Measurements from ENCODE around the gene SRXN1. TPM values are rescaled to one million over a fixed set of nuclear protein-coding genes. Genes with fewer than 3 reads are reported as not detected.
A peak's percentile ranks its signal among the peaks of the same experiment; 100 is the strongest.

SRXN1 gene
- total and polyA plus RNA-seq, 8 donors, result 6.2 to 40.9 (median 7.6) TPM

GRCh38 chr20:618980-619379 lies 34.0 kb downstream of the SRXN1 start:
- no peak overlapping the region for H3K4me3 ChIP-seq
- H3K9me3 ChIP-seq, result peaks cover 0 to 3% of the 10 kb centered on the region in 2 donors
- no peak overlapping the region for H3K27ac ChIP-seq
- ATAC-seq, result no peak
- peaks cover 0 to 14% of the 10 kb centered on the region in 2 donors for H3K27me3 ChIP-seq
- no peaks in the 10 kb centered on the region for H3K4me1 ChIP-seq
- intact Hi-C loops (cut with DNase I), result no loop called here
- no peak for DNase-seq
- no peaks in the 10 kb centered on the region for H3K36me3 ChIP-seq
- TF ChIP-seq CTCF (IDR thresholded peaks at IDR 0.05), result no peak

- H3K9me3 ChIP-seq, result peaks cover 0 to 3% of the 10 kb centered on the region in 2 donors
- H3K4me1 ChIP-seq, result no peaks in the 10 kb centered on the region
- ATAC-seq (no peak), DNase-seq (no peak)
- intact Hi-C loops (cut with DNase I), result no loop called here
- H3K27me3 ChIP-seq, result peaks cover 1 to 21% of the 10 kb centered on the region in 2 donors
- no peaks in the 10 kb centered on the region for H3K36me3 ChIP-seq
- no peak overlapping the region for H3K4me3 ChIP-seq
- TF ChIP-seq CTCF (IDR thresholded peaks at IDR 0.05), result no peak
- no peak overlapping the region for H3K27ac ChIP-seq
Observed at GRCh38 chr20:617934-618690, 34.9 kb downstream of the SRXN1 start.

GRCh38 chr20:615514-615913 lies 37.5 kb downstream of the SRXN1 start:
- intact Hi-C loops (cut with DNase I), result no loop called here
- TF ChIP-seq CTCF (IDR thresholded peaks at IDR 0.05), result no peak
- no peak for ATAC-seq
- peaks cover 0 to 3% of the 10 kb centered on the region in 2 donors for H3K9me3 ChIP-seq
- H3K4me3 ChIP-seq, result no peak overlapping the region
- DNase-seq, result no peak
- peaks cover 25 to 42% of the 10 kb centered on the region in 2 donors for H3K27me3 ChIP-seq
- H3K27ac ChIP-seq, result no peak overlapping the region
- no peaks in the 10 kb centered on the region for H3K36me3 ChIP-seq
- H3K4me1 ChIP-seq, result peaks cover 0 to 2% of the 10 kb centered on the region in 2 donors

GRCh38 chr20:611843-612185 lies 41.2 kb downstream of the SRXN1 start:
- DNase-seq (no peak), ATAC-seq (no peak)
- H3K4me3 ChIP-seq, result no peak overlapping the region
- no peaks in the 10 kb centered on the region for H3K9me3 ChIP-seq
- H3K4me1 ChIP-seq, result peaks cover 0 to 9% of the 10 kb centered on the region in 2 donors
- no peak for TF ChIP-seq CTCF (IDR thresholded peaks at IDR 0.05)
- H3K36me3 ChIP-seq, result no peaks in the 10 kb centered on the region
- peaks cover 45 to 61% of the 10 kb centered on the region in 2 donors for H3K27me3 ChIP-seq
- intact Hi-C loops (cut with DNase I), result no loop called here
- H3K27ac ChIP-seq, result peak overlapping the region; percentile 19 to 48

- Histone ChIP-seq H3K4me1 (peaks cover 0 to 9% of the 10 kb centered on the region in 2 donors), H3K27ac (peak overlapping the region; percentile 19 to 48), H3K9me3 (no peaks in the 10 kb centered on the region), H3K36me3 (no peaks in the 10 kb centered on the region), H3K27me3 (peaks cover 45 to 61% of the 10 kb centered on the region in 2 donors), H3K4me3 (no peak overlapping the region)
- no peak for ATAC-seq
- no peak for TF ChIP-seq CTCF (IDR thresholded peaks at IDR 0.05)
- no peak for DNase-seq
- intact Hi-C loops (cut with DNase I), result no loop called here
Observed at GRCh38 chr20:611047-611842, 41.8 kb downstream of the SRXN1 start.

Measured in left lung (tissue), 10 donors.